Measurements from ENCODE around the gene AOPEP. TPM values are rescaled to one million over a fixed set of nuclear protein-coding genes. Genes with fewer than 3 reads are reported as not detected.

AOPEP gene
- polyA plus RNA-seq, 2 of the 4 experiments (the other 2 are of a cell fraction) = 226 to 266 TPM

DNA sequence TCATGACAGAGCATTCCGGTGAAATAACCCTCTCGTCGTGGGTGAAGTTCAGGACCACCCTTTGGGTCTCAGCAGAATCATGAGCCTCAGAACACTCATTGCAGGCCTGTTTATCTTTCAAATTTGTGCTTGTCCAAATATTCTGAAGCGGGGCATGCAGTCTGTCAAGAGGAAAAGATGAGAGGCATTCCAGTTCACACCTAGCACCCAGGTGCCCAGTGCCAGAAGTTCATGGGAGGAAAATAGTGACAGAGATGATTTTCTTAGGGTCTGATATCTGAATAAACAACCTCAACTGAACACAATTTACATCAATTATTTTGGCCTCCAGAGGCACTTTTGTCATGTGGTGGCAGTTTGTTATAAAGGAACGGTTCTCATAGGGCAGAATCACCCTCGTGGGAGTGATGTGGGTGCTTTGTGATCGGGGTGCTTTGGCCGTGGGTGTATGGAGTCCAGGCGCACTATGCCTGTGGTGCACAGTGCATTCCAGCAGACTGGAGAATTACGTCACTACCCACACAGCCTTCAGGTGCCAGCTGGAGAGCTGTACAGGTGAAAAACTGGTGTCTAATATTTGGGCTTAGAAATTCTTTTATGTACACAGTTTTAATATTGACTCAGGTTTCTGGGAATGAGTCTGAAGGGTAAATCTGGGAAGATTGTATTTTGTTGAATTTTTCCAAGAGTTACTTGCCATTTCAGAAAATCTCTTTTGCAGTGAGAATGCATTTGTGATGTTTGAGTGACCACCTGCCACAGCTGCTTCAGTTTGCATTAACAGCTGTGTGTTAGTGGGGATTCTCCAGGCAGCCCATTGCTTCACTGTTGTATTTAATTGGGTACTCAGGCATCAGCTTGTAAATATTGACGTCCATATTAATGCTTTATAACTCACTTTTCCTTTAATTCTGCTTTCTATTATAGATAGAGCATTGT lies 301.7 kb downstream of the AOPEP start (continued):
- TF ChIP-seq FOSB (CRISPR knock-in tag; IDR thresholded peaks at IDR 0.05) (no peak), NFE2L2 (conservative IDR thresholded peaks at IDR 0.05; ENCODE audit: low read length) (no peak), NPAS2 (CRISPR knock-in tag; IDR thresholded peaks at IDR 0.05; ENCODE audit: borderline replicate concordance) (no peak), HOXA7 (CRISPR knock-in tag; IDR thresholded peaks at IDR 0.05) (peak; percentile 31; the same call in 1 of the 2 replicates)
- TF ChIP-seq, protein P1, sequence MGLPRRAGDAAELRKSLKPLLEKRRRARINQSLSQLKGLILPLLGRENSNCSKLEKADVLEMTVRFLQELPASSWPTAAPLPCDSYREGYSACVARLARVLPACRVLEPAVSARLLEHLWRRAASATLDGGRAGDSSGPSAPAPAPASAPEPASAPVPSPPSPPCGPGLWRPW (IDR thresholded peaks at IDR 0.05) = no peak
- TF ChIP-seq, protein P2, sequence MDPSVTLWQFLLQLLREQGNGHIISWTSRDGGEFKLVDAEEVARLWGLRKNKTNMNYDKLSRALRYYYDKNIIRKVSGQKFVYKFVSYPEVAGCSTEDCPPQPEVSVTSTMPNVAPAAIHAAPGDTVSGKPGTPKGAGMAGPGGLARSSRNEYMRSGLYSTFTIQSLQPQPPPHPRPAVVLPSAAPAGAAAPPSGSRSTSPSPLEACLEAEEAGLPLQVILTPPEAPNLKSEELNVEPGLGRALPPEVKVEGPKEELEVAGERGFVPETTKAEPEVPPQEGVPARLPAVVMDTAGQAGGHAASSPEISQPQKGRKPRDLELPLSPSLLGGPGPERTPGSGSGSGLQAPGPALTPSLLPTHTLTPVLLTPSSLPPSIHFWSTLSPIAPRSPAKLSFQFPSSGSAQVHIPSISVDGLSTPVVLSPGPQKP (IDR thresholded peaks at IDR 0.05; ENCODE audit: low read depth, low read length) = no peak

DNA sequence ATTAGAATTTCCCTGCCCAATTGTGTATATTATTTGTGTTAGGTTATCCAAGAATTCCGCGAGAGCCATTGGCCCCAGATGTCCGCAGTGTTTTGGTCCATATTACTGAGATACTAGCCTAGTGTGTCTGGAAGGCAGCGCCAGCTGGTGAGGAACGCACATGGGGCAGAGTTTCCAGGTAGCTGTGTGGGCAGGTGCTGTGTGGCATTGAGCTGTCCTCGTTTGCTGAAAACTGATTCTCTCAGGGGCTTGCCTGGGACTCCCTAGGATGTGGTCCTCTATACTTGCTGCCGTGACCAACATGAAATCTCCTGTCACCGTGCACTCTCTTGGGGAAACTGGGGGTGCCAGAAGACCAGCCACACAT lies 302.3 kb downstream of the AOPEP start:
- Histone ChIP-seq H3K4me1 (peaks cover 100% of the 10 kb centered on the region), H3K4me2 (peak overlapping the region; percentile 74), H3K4me3 (no peak overlapping the region), H3K9me3 (no peaks in the 10 kb centered on the region), H3K27ac (peak overlapping the region; percentile 78 to 99; a peak in 5 of 6 replicates)
- WGBS (ENCODE audit: missing lambda C conversion rate) = 70% methylated on average over 8 of the region's 8 CpGs
- POLR2A ChIA-PET = interaction anchor here (0.9 to 1.5 kb wide), 2 partner anchors 17 to 18 kb away, joined by 3 to 4 read pairs; no protein-coding TSS in a partner anchor
- TF ChIP-seq HOXB13 (CRISPR knock-in tag; IDR thresholded peaks at IDR 0.05; ENCODE audit: low read depth) (no peak), JUN (IDR thresholded peaks at IDR 0.05) (peak in 1 of 2 experiments; percentile 26; a peak in 1 of 5 replicates)
- FAIRE-seq = no peak
- CTCF ChIA-PET = interaction anchor here (0.8 to 4.9 kb wide), 4 partner anchors 8 to 118 kb away, joined by 3 to 45 read pairs (median 4); no protein-coding TSS in a partner anchor
- no peak for DNase-seq (ENCODE audit: low read depth in 1 of 2, low spot score in 1 of 2)
- peak in 1 of 2 experiments; percentile 1; a peak in 2 of 6 replicates for ATAC-seq

DNA sequence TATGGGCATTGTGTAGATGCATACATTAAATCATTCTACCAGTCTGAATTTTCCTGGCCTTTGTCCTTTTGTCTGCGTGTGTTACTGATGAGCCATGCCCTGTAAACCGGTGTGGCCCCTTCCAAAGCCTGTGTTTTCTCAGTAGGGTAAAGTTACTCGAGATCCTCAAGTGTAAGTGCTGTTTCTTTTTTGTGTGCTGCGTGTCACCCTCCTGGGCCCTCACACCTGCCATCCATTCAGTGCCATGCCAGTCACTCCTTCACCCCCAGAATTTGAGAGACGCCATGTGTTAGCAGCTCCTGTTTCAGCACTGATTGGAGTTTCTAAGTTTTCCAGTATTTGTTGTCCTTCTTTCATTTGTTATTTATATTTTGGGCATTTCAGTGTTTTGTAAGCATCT lies 302.8 kb downstream of the AOPEP start:
- H3K27ac ChIP-seq = peak overlapping the region; percentile 78 to 99; a peak in 5 of 6 replicates
- no peak; a peak in 1 of 6 replicates for ATAC-seq
- no peak for FAIRE-seq
- H3K4me1 ChIP-seq = peaks cover 100% of the 10 kb centered on the region
- DNase-seq (ENCODE audit: low read depth in 1 of 2, low spot score in 1 of 2) = no peak
- no peak for TF ChIP-seq HOXB5 (CRISPR knock-in tag; IDR thresholded peaks at IDR 0.05)
- TF ChIP-seq JUN (IDR thresholded peaks at IDR 0.05) = peak; percentile 31 to 39; a peak in 3 of 5 replicates
- POLR2A ChIA-PET = interaction anchor here (1.5 kb wide), 1 partner anchor 17 kb away, joined by 4 read pairs; no protein-coding TSS in a partner anchor
- WGBS (ENCODE audit: missing lambda C conversion rate) = 33% methylated on average over 5 of the region's 5 CpGs
- H3K4me3 ChIP-seq = no peak overlapping the region
- H3K4me2 ChIP-seq = peak overlapping the region; percentile 74
- no peaks in the 10 kb centered on the region for H3K9me3 ChIP-seq
- CTCF ChIA-PET = interaction anchor here (1.1 to 4.9 kb wide), 2 partner anchors 16 to 26 kb away, joined by 3 to 45 read pairs; no protein-coding TSS in a partner anchor

DNA sequence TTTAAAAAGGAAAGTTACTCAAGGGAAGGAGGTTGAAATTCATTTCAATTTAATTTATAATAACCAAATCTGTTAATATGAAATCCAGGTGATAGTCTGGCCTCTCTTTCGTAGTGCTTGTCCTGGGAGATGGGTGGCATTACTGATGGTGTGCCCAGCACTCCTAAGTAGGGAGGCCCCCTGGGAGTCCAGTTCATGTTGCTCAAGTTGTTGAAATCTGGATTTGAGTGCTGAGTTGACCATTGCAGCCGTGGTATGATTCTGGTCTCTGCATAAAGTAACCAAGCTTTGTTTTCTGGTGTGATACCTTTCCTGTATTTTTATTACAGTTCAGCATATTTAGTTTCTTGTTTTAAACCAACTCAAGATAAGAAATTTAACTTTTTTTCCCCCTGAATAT lies 303.2 kb downstream of the AOPEP start:
- ATAC-seq (no peak), FAIRE-seq (no peak), DNase-seq (ENCODE audit: low read depth in 1 of 2, low spot score in 1 of 2) (no peak)
- no peaks in the 10 kb centered on the region for H3K9me3 ChIP-seq
- H3K4me2 ChIP-seq = peak overlapping the region; percentile 74
- 34% methylated on average over 2 of the region's 2 CpGs for whole genome bisulfite sequencing (ENCODE audit: missing lambda C conversion rate)
- H3K27ac ChIP-seq = peak overlapping the region; percentile 78 to 99; a peak in 5 of 6 replicates
- H3K4me3 ChIP-seq = no peak overlapping the region
- CTCF ChIA-PET = interaction anchor here (1.0 to 4.9 kb wide), 2 partner anchors 15 to 348 kb away, joined by 3 to 45 read pairs; no protein-coding TSS in a partner anchor
- H3K4me1 ChIP-seq = peaks cover 100% of the 10 kb centered on the region
- POLR2A ChIA-PET = interaction anchor here (1.5 kb wide), 1 partner anchor 17 kb away, joined by 4 read pairs; no protein-coding TSS in a partner anchor
- TF ChIP-seq FOSL2 (IDR thresholded peaks at IDR 0.05) (no peak), FOSL2 (CRISPR knock-in tag; IDR thresholded peaks at IDR 0.05) (no peak), CHD4 (IDR thresholded peaks at IDR 0.05; ENCODE audit: borderline replicate concordance) (no peak), ZSCAN20 (CRISPR knock-in tag; IDR thresholded peaks at IDR 0.05) (no peak), GATA3 (IDR thresholded peaks at IDR 0.05; ENCODE audit: borderline replicate concordance) (no peak), BHLHE40 (IDR thresholded peaks at IDR 0.05; ENCODE audit: low read depth, low read length) (no peak), JUNB (IDR thresholded peaks at IDR 0.05) (no peak), CBX2 (IDR thresholded peaks at IDR 0.05; ENCODE audit: borderline replicate concordance, low read depth) (no peak), NFE2L2 (conservative IDR thresholded peaks at IDR 0.05; ENCODE audit: low read length) (no peak), EHF (CRISPR knock-in tag; IDR thresholded peaks at IDR 0.05) (no peak), HOXA7 (CRISPR knock-in tag; IDR thresholded peaks at IDR 0.05) (no peak), POLR2AphosphoS2 (conservative IDR thresholded peaks at IDR 0.05; ENCODE audit: low read length) (no peak), CHD2 (IDR thresholded peaks at IDR 0.05; ENCODE audit: low read length, partially characterized antibody) (no peak), RNF2 (IDR thresholded peaks at IDR 0.05; ENCODE audit: borderline replicate concordance, low read depth) (no peak), JUN (IDR thresholded peaks at IDR 0.05) (no peak)
- TF ChIP-seq, protein P3, sequence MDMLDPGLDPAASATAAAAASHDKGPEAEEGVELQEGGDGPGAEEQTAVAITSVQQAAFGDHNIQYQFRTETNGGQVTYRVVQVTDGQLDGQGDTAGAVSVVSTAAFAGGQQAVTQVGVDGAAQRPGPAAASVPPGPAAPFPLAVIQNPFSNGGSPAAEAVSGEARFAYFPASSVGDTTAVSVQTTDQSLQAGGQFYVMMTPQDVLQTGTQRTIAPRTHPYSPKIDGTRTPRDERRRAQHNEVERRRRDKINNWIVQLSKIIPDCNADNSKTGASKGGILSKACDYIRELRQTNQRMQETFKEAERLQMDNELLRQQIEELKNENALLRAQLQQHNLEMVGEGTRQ (IDR thresholded peaks at IDR 0.05) = no peak
- TF ChIP-seq, protein P4, sequence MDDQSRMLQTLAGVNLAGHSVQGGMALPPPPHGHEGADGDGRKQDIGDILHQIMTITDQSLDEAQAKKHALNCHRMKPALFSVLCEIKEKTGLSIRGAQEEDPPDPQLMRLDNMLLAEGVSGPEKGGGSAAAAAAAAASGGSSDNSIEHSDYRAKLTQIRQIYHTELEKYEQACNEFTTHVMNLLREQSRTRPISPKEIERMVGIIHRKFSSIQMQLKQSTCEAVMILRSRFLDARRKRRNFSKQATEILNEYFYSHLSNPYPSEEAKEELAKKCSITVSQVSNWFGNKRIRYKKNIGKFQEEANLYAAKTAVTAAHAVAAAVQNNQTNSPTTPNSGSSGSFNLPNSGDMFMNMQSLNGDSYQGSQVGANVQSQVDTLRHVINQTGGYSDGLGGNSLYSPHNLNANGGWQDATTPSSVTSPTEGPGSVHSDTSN (IDR thresholded peaks at IDR 0.05) = no peak
- TF ChIP-seq, protein P5, sequence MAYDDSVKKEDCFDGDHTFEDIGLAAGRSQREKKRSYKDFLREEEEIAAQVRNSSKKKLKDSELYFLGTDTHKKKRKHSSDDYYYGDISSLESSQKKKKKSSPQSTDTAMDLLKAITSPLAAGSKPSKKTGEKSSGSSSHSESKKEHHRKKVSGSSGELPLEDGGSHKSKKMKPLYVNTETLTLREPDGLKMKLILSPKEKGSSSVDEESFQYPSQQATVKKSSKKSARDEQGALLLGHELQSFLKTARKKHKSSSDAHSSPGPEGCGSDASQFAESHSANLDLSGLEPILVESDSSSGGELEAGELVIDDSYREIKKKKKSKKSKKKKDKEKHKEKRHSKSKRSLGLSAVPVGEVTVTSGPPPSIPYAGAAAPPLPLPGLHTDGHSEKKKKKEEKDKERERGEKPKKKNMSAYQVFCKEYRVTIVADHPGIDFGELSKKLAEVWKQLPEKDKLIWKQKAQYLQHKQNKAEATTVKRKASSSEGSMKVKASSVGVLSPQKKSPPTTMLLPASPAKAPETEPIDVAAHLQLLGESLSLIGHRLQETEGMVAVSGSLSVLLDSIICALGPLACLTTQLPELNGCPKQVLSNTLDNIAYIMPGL (CRISPR knock-in tag; IDR thresholded peaks at IDR 0.05; ENCODE audit: borderline replicate concordance) = no peak
